Measurements from ENCODE around the gene GTF2I. TPM values are rescaled to one million over a fixed set of nuclear protein-coding genes. Genes with fewer than 3 reads are reported as not detected.
"Not testable (repeated sequence)": the region's sequence is repeated elsewhere in the genome, so short reads cannot be mapped to it uniquely, and the experiment has no call there.

Gene GTF2I
- total RNA-seq, 2 experiments from 2014 or later: 105 to 109 TPM

- ATAC-seq (ENCODE audit: poor library complexity): no peak
- Histone ChIP-seq H3K9me3 (ENCODE audit: control insufficient read depth in 1 of 2, insufficient read depth in 1 of 2, low read length in 2 of 2) (no peaks in the 10 kb centered on the region), H3K27ac (ENCODE audit: low read depth in 1 of 2, low read length in 2 of 2) (no peak overlapping the region), H3K4me1 (ENCODE audit: insufficient read depth, low read length) (no peaks in the 10 kb centered on the region), H3K27me3 (ENCODE audit: control insufficient read depth in 1 of 2, insufficient read depth in 2 of 2, low read length in 2 of 2) (no peaks in the 10 kb centered on the region), H3K4me3 (ENCODE audit: low read length) (no peak overlapping the region), H3K36me3 (ENCODE audit: insufficient read depth, low read length) (peaks cover 17% of the 10 kb centered on the region)
- no peak for DNase-seq
- Mint-ChIP-seq H3K36me3 (ENCODE audit: low read depth) (peaks cover 47% of the 10 kb centered on the region), H3K4me3 (no peak overlapping the region), H3K27me3 (no peaks in the 10 kb centered on the region), H3K27ac (peak overlapping the region; percentile 55), H3K9me3 (no peaks in the 10 kb centered on the region), H3K4me1 (ENCODE audit: low read depth) (no peaks in the 10 kb centered on the region)
- intact Hi-C loops (cut with DNase I, micrococcal nuclease): no loop called here
- CTCF ChIA-PET: no interaction called here
- POLR2A ChIA-PET: no interaction called here
- no peak for TF ChIP-seq CTCF (IDR thresholded peaks at IDR 0.05)
Measured at GRCh38 chr7:74726309-74727101, 69.0 kb downstream of the GTF2I start.

GRCh38 chr7:74728686-74729085, 71.2 kb downstream of the GTF2I start:
- ATAC-seq (ENCODE audit: poor library complexity); H3K27ac Mint-ChIP-seq; H3K27me3 Mint-ChIP-seq; H3K4me1 ChIP-seq (ENCODE audit: insufficient read depth, low read length); H3K9me3 ChIP-seq (ENCODE audit: control insufficient read depth in 1 of 2, insufficient read depth in 1 of 2, low read length in 2 of 2); H3K27me3 ChIP-seq (ENCODE audit: control insufficient read depth in 1 of 2, insufficient read depth in 2 of 2, low read length in 2 of 2); H3K9me3 Mint-ChIP-seq; POLR2A ChIA-PET; CTCF ChIA-PET; intact Hi-C loops (cut with DNase I, micrococcal nuclease); H3K4me1 Mint-ChIP-seq (ENCODE audit: low read depth); H3K27ac ChIP-seq (ENCODE audit: low read depth in 1 of 2, low read length in 2 of 2); H3K4me3 ChIP-seq (ENCODE audit: low read length); H3K4me3 Mint-ChIP-seq; DNase-seq: not testable (repeated sequence)
- H3K36me3 ChIP-seq (ENCODE audit: insufficient read depth, low read length): peaks cover 11% of the 10 kb centered on the region
- peaks cover 31% of the 10 kb centered on the region for H3K36me3 Mint-ChIP-seq (ENCODE audit: low read depth)

- H3K9me3 ChIP-seq (ENCODE audit: control insufficient read depth in 1 of 2, insufficient read depth in 1 of 2, low read length in 2 of 2); ATAC-seq (ENCODE audit: poor library complexity); H3K4me1 Mint-ChIP-seq (ENCODE audit: low read depth); H3K27ac Mint-ChIP-seq; H3K27me3 Mint-ChIP-seq; H3K4me3 Mint-ChIP-seq; H3K4me3 ChIP-seq (ENCODE audit: low read length); DNase-seq; H3K4me1 ChIP-seq (ENCODE audit: insufficient read depth, low read length); H3K9me3 Mint-ChIP-seq; CTCF ChIA-PET; H3K27ac ChIP-seq (ENCODE audit: low read depth in 1 of 2, low read length in 2 of 2); POLR2A ChIA-PET; intact Hi-C loops (cut with DNase I, micrococcal nuclease); H3K27me3 ChIP-seq (ENCODE audit: control insufficient read depth in 1 of 2, insufficient read depth in 2 of 2, low read length in 2 of 2): not testable (repeated sequence)
- peaks cover 24% of the 10 kb centered on the region for H3K36me3 Mint-ChIP-seq (ENCODE audit: low read depth)
- H3K36me3 ChIP-seq (ENCODE audit: insufficient read depth, low read length): peaks cover 11% of the 10 kb centered on the region
Measured at GRCh38 chr7:74730186-74730585, 72.7 kb downstream of the GTF2I start.

- H3K36me3 ChIP-seq (ENCODE audit: insufficient read depth, low read length); H3K27ac Mint-ChIP-seq; H3K4me3 Mint-ChIP-seq; H3K27me3 ChIP-seq (ENCODE audit: control insufficient read depth in 1 of 2, insufficient read depth in 2 of 2, low read length in 2 of 2); H3K27me3 Mint-ChIP-seq; H3K4me1 Mint-ChIP-seq (ENCODE audit: low read depth); CTCF ChIA-PET; H3K9me3 Mint-ChIP-seq; POLR2A ChIA-PET; DNase-seq; H3K4me1 ChIP-seq (ENCODE audit: insufficient read depth, low read length); H3K4me3 ChIP-seq (ENCODE audit: low read length); intact Hi-C loops (cut with DNase I, micrococcal nuclease); H3K9me3 ChIP-seq (ENCODE audit: control insufficient read depth in 1 of 2, insufficient read depth in 1 of 2, low read length in 2 of 2); H3K27ac ChIP-seq (ENCODE audit: low read depth in 1 of 2, low read length in 2 of 2); H3K36me3 Mint-ChIP-seq (ENCODE audit: low read depth): not testable (repeated sequence)
- peak; percentile 55 for ATAC-seq (ENCODE audit: poor library complexity)
Measured at GRCh38 chr7:74739974-74740703, 82.6 kb downstream of the GTF2I start.

GRCh38 chr7:74743936-74744557, 86.5 kb downstream of the GTF2I start:
- intact Hi-C loops (cut with DNase I, micrococcal nuclease); H3K9me3 ChIP-seq (ENCODE audit: control insufficient read depth in 1 of 2, insufficient read depth in 1 of 2, low read length in 2 of 2); CTCF ChIA-PET; H3K9me3 Mint-ChIP-seq; ATAC-seq (ENCODE audit: poor library complexity); H3K27me3 ChIP-seq (ENCODE audit: control insufficient read depth in 1 of 2, insufficient read depth in 2 of 2, low read length in 2 of 2); DNase-seq; H3K27me3 Mint-ChIP-seq; H3K36me3 ChIP-seq (ENCODE audit: insufficient read depth, low read length); H3K4me3 ChIP-seq (ENCODE audit: low read length); H3K4me1 Mint-ChIP-seq (ENCODE audit: low read depth); H3K4me1 ChIP-seq (ENCODE audit: insufficient read depth, low read length); H3K4me3 Mint-ChIP-seq; H3K27ac Mint-ChIP-seq; POLR2A ChIA-PET; H3K36me3 Mint-ChIP-seq (ENCODE audit: low read depth); H3K27ac ChIP-seq (ENCODE audit: low read depth in 1 of 2, low read length in 2 of 2): not testable (repeated sequence)

- H3K4me1 Mint-ChIP-seq (ENCODE audit: low read depth); H3K36me3 ChIP-seq (ENCODE audit: insufficient read depth, low read length); H3K4me3 ChIP-seq (ENCODE audit: low read length); H3K4me1 ChIP-seq (ENCODE audit: insufficient read depth, low read length); CTCF ChIA-PET; H3K27me3 ChIP-seq (ENCODE audit: control insufficient read depth in 1 of 2, insufficient read depth in 2 of 2, low read length in 2 of 2); POLR2A ChIA-PET; H3K27ac Mint-ChIP-seq; H3K27ac ChIP-seq (ENCODE audit: low read depth in 1 of 2, low read length in 2 of 2); H3K36me3 Mint-ChIP-seq (ENCODE audit: low read depth); intact Hi-C loops (cut with DNase I, micrococcal nuclease); H3K4me3 Mint-ChIP-seq; DNase-seq; H3K9me3 Mint-ChIP-seq; H3K9me3 ChIP-seq (ENCODE audit: control insufficient read depth in 1 of 2, insufficient read depth in 1 of 2, low read length in 2 of 2); H3K27me3 Mint-ChIP-seq; ATAC-seq (ENCODE audit: poor library complexity): not testable (repeated sequence)
Measured at GRCh38 chr7:74753921-74754482, 96.5 kb downstream of the GTF2I start.

All from CD4-positive, alpha-beta T cell (primary cell).